ENCODE data around the gene PANK3.

Gene PANK3

DNA sequence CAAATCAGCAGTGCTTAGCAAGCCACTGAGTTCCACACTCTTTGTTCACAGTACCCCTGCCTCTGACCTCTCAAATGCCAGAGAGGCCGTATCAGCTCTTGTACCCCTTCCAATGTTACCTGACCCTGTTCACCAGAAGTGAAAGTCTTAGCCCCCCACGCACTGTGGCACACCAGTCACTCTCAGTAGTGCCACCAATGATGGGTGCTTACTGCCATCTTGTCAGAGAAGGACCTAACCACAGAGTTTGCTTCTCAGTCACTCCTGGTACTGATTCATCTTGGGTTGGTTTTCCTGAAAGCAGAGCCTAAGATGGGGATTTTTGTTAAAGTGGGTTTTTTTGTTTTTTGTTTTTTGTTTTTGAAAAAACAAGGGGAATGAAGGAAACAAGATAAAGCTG is 28.8 kb upstream of the PANK3 start:
- H3K18ac ChIP-seq (ENCODE audit: low read length): no peak overlapping the region
- no peak overlapping the region for H2AFZ ChIP-seq (ENCODE audit: low read length)
- no peak overlapping the region for H3K23ac ChIP-seq (ENCODE audit: low read depth, low read length, poor library complexity)
- H3K4me3 ChIP-seq (ENCODE audit: low read length in 2 of 2): no peak overlapping the region
- peaks cover 0 to 20% (median 2%) of the 10 kb centered on the region in 3 experiments for H3K27me3 ChIP-seq (ENCODE audit: control insufficient read depth in 3 of 3, insufficient read depth in 3 of 3, low read depth in 1 of 3, low read length in 3 of 3)
- no CpG with 5 or more reads among the region's 2 CpGs for WGBS, 2 donors (ENCODE audit: extremely low coverage in 2 of 2, insufficient read length in 2 of 2, insufficient replicate concordance in 1 of 2)
- no peak overlapping the region for H2BK12ac ChIP-seq (ENCODE audit: low read length)
- no peak for DNase-seq (ENCODE audit: low spot score)
- H3K4me2 ChIP-seq (ENCODE audit: insufficient read depth, low read length, poor library complexity, severe bottlenecking): no peak overlapping the region
- H3K4ac ChIP-seq (ENCODE audit: low read length): no peak overlapping the region
- no peaks in the 10 kb centered on the region for H3K79me1 ChIP-seq (ENCODE audit: low read depth, low read length)
- H3K4me1 ChIP-seq (ENCODE audit: control insufficient read depth in 2 of 2, insufficient read depth in 1 of 2, low read depth in 1 of 2, low read length in 2 of 2): peaks cover 2 to 4% of the 10 kb centered on the region in 2 donors
- no peak overlapping the region for H3K9ac ChIP-seq (ENCODE audit: low read depth, low read length, poor library complexity)
- H2BK5ac ChIP-seq (ENCODE audit: low read length): no peak overlapping the region
- H3K27ac ChIP-seq (replicated peaks; ENCODE audit: low read length): no peak overlapping the region
- H3K14ac ChIP-seq (ENCODE audit: low read length): no peak overlapping the region
- no peak overlapping the region for H2BK15ac ChIP-seq (ENCODE audit: low read length)
- H2AK5ac ChIP-seq (ENCODE audit: low read depth, low read length): no peak overlapping the region
- H3K36me3 ChIP-seq (replicated peaks in 1 of 2; ENCODE audit: control insufficient read depth in 2 of 2, insufficient read depth in 2 of 2, low read length in 2 of 2): no peaks in the 10 kb centered on the region
- H4K91ac ChIP-seq (ENCODE audit: low read depth, low read length, poor library complexity): no peak overlapping the region
- no peak overlapping the region for H2BK120ac ChIP-seq (ENCODE audit: low read depth, low read length)
- no peaks in the 10 kb centered on the region for H3K9me3 ChIP-seq (replicated peaks in 1 of 2; ENCODE audit: control insufficient read depth in 2 of 2, insufficient read depth in 1 of 2, low read depth in 1 of 2, low read length in 2 of 2)
- no peak overlapping the region for H4K8ac ChIP-seq (ENCODE audit: low read depth, low read length)

DNA sequence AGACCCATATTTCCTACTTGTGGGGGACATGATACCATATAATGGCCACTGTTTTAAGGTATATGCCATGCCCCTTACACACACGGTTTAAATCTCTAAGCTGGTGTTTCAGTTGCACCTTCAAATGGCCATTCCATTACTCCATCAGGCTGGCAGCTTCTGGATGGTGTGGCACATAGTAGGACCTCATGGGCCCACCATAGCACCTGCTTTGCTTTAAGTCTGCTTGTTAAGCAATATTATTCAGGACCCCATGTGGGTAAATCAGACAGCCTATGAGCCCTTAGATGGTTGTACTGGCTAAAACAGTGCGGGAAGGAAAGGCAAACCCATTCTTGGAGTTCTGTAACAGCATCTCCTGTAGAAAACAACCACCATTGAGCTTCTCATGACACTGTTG is 27.4 kb upstream of the PANK3 start:
- no peaks in the 10 kb centered on the region for H3K36me3 ChIP-seq (replicated peaks in 1 of 2; ENCODE audit: control insufficient read depth in 2 of 2, insufficient read depth in 2 of 2, low read length in 2 of 2)
- no peak overlapping the region for H2BK5ac ChIP-seq (ENCODE audit: low read length)
- no peaks in the 10 kb centered on the region for H3K79me1 ChIP-seq (ENCODE audit: low read depth, low read length)
- H3K27ac ChIP-seq (replicated peaks; ENCODE audit: low read length): no peak overlapping the region
- no CpG with 5 or more reads among the region's 2 CpGs for WGBS, 2 donors (ENCODE audit: extremely low coverage in 2 of 2, insufficient read length in 2 of 2, insufficient replicate concordance in 1 of 2)
- DNase-seq (ENCODE audit: low spot score): no peak
- no peaks in the 10 kb centered on the region for H3K9me3 ChIP-seq (replicated peaks in 1 of 2; ENCODE audit: control insufficient read depth in 2 of 2, insufficient read depth in 1 of 2, low read depth in 1 of 2, low read length in 2 of 2)
- H3K4me3 ChIP-seq (ENCODE audit: low read length in 2 of 2): no peak overlapping the region
- H3K14ac ChIP-seq (ENCODE audit: low read length): no peak overlapping the region
- no peak overlapping the region for H4K8ac ChIP-seq (ENCODE audit: low read depth, low read length)
- H2AK5ac ChIP-seq (ENCODE audit: low read depth, low read length): no peak overlapping the region
- no peak overlapping the region for H4K91ac ChIP-seq (ENCODE audit: low read depth, low read length, poor library complexity)
- no peak overlapping the region for H3K23ac ChIP-seq (ENCODE audit: low read depth, low read length, poor library complexity)
- H3K4me2 ChIP-seq (ENCODE audit: insufficient read depth, low read length, poor library complexity, severe bottlenecking): no peak overlapping the region
- peaks cover 2 to 4% of the 10 kb centered on the region in 2 donors for H3K4me1 ChIP-seq (ENCODE audit: control insufficient read depth in 2 of 2, insufficient read depth in 1 of 2, low read depth in 1 of 2, low read length in 2 of 2)
- H3K18ac ChIP-seq (ENCODE audit: low read length): no peak overlapping the region
- no peak overlapping the region for H3K4ac ChIP-seq (ENCODE audit: low read length)
- no peak overlapping the region for H2BK15ac ChIP-seq (ENCODE audit: low read length)
- H3K9ac ChIP-seq (ENCODE audit: low read depth, low read length, poor library complexity): no peak overlapping the region
- peaks cover 0 to 20% (median 2%) of the 10 kb centered on the region in 3 experiments for H3K27me3 ChIP-seq (ENCODE audit: control insufficient read depth in 3 of 3, insufficient read depth in 3 of 3, low read depth in 1 of 3, low read length in 3 of 3)
- H2AFZ ChIP-seq (ENCODE audit: low read length): no peak overlapping the region
- H2BK120ac ChIP-seq (ENCODE audit: low read depth, low read length): no peak overlapping the region
- no peak overlapping the region for H2BK12ac ChIP-seq (ENCODE audit: low read length)

DNA sequence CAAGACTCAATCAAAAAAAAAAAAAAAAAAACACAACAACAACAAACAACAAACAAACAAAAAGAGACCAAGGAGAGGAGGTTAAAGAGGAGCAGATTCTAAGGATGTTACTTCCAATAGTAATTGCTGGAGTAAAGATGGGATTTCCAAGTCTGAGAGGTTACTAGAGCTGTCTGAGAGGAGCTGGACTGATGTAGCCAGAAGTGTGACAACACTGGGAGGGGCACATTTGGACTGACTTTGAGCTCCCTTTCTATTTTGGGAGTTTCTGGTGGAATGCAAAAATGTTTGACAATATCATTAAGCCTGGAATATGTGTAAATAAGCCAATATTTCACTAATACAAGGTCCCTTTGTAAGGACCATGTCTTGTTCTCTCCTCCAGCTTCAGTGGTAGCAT is 25.3 kb upstream of the PANK3 start:
- Histone ChIP-seq H4K8ac (ENCODE audit: low read depth, low read length) (no peak overlapping the region), H3K4me3 (ENCODE audit: low read length in 2 of 2) (no peak overlapping the region), H2BK5ac (ENCODE audit: low read length) (no peak overlapping the region), H3K9ac (ENCODE audit: low read depth, low read length, poor library complexity) (no peak overlapping the region), H3K27ac (replicated peaks; ENCODE audit: low read length) (no peak overlapping the region), H3K9me3 (replicated peaks in 1 of 2; ENCODE audit: control insufficient read depth in 2 of 2, insufficient read depth in 1 of 2, low read depth in 1 of 2, low read length in 2 of 2) (no peaks in the 10 kb centered on the region), H2AK5ac (ENCODE audit: low read depth, low read length) (no peak overlapping the region), H4K91ac (ENCODE audit: low read depth, low read length, poor library complexity) (no peak overlapping the region), H3K4me1 (ENCODE audit: control insufficient read depth in 2 of 2, insufficient read depth in 1 of 2, low read depth in 1 of 2, low read length in 2 of 2) (peaks cover 5 to 8% of the 10 kb centered on the region in 2 donors), H2BK120ac (ENCODE audit: low read depth, low read length) (no peak overlapping the region), H3K14ac (ENCODE audit: low read length) (no peak overlapping the region), H3K79me1 (ENCODE audit: low read depth, low read length) (no peaks in the 10 kb centered on the region), H3K4me2 (ENCODE audit: insufficient read depth, low read length, poor library complexity, severe bottlenecking) (no peak overlapping the region), H3K4ac (ENCODE audit: low read length) (no peak overlapping the region), H3K18ac (ENCODE audit: low read length) (no peak overlapping the region), H2AFZ (ENCODE audit: low read length) (no peak overlapping the region), H2BK12ac (ENCODE audit: low read length) (no peak overlapping the region), H2BK15ac (ENCODE audit: low read length) (no peak overlapping the region), H3K36me3 (replicated peaks in 1 of 2; ENCODE audit: control insufficient read depth in 2 of 2, insufficient read depth in 2 of 2, low read length in 2 of 2) (no peaks in the 10 kb centered on the region), H3K23ac (ENCODE audit: low read depth, low read length, poor library complexity) (no peak overlapping the region), H3K27me3 (ENCODE audit: control insufficient read depth in 3 of 3, insufficient read depth in 3 of 3, low read depth in 1 of 3, low read length in 3 of 3) (peaks cover 0 to 20% (median 2%) of the 10 kb centered on the region in 3 experiments)
- DNase-seq (ENCODE audit: low spot score): no peak

DNA sequence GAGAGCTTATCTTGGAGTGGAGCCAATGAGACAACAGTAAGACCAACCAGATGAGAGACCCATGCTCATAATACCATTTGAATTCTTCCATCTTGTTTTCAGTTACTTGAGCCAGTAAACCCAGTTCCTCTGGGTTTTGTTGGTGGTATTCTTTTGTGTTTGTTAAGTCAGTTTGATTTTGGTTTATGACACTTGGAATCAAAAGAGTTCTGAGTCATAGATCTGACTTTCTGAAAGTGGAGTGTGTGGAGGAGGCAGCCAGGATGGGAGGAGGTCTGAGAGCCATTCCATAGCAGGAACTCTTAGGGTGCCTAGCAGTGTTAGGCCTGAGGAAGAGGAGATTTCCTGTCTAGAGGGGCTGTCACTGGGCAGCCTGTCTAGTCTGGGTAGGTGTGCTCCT is 24.6 kb upstream of the PANK3 start:
- no peak for DNase-seq (ENCODE audit: low spot score)
- Histone ChIP-seq H3K79me1 (ENCODE audit: low read depth, low read length) (no peaks in the 10 kb centered on the region), H2BK120ac (ENCODE audit: low read depth, low read length) (no peak overlapping the region), H3K36me3 (replicated peaks in 1 of 2; ENCODE audit: control insufficient read depth in 2 of 2, insufficient read depth in 2 of 2, low read length in 2 of 2) (no peaks in the 10 kb centered on the region), H3K18ac (ENCODE audit: low read length) (no peak overlapping the region), H3K27me3 (ENCODE audit: control insufficient read depth in 3 of 3, insufficient read depth in 3 of 3, low read depth in 1 of 3, low read length in 3 of 3) (peaks cover 0 to 20% (median 2%) of the 10 kb centered on the region in 3 experiments), H3K4me3 (ENCODE audit: low read length in 2 of 2) (no peak overlapping the region), H4K8ac (ENCODE audit: low read depth, low read length) (no peak overlapping the region), H3K4me1 (ENCODE audit: control insufficient read depth in 2 of 2, insufficient read depth in 1 of 2, low read depth in 1 of 2, low read length in 2 of 2) (peaks cover 5 to 8% of the 10 kb centered on the region in 2 donors), H2BK12ac (ENCODE audit: low read length) (no peak overlapping the region), H3K9me3 (replicated peaks in 1 of 2; ENCODE audit: control insufficient read depth in 2 of 2, insufficient read depth in 1 of 2, low read depth in 1 of 2, low read length in 2 of 2) (no peaks in the 10 kb centered on the region), H3K14ac (ENCODE audit: low read length) (no peak overlapping the region), H2BK15ac (ENCODE audit: low read length) (no peak overlapping the region), H3K23ac (ENCODE audit: low read depth, low read length, poor library complexity) (no peak overlapping the region), H2BK5ac (ENCODE audit: low read length) (no peak overlapping the region), H2AFZ (ENCODE audit: low read length) (no peak overlapping the region), H3K27ac (replicated peaks; ENCODE audit: low read length) (no peak overlapping the region), H2AK5ac (ENCODE audit: low read depth, low read length) (no peak overlapping the region), H3K4ac (ENCODE audit: low read length) (no peak overlapping the region), H4K91ac (ENCODE audit: low read depth, low read length, poor library complexity) (no peak overlapping the region), H3K4me2 (ENCODE audit: insufficient read depth, low read length, poor library complexity, severe bottlenecking) (no peak overlapping the region), H3K9ac (ENCODE audit: low read depth, low read length, poor library complexity) (no peak overlapping the region)
